ENCODE results near the gene SNX19. TPM values are rescaled to one million over a fixed set of nuclear protein-coding genes. Genes with fewer than 3 reads are reported as not detected.
A peak's percentile ranks its signal among the peaks of the same experiment; 100 is the strongest.

The SNX19 gene
- total RNA-seq, 1 experiment from 2014 or later = 34.4 TPM

DNA sequence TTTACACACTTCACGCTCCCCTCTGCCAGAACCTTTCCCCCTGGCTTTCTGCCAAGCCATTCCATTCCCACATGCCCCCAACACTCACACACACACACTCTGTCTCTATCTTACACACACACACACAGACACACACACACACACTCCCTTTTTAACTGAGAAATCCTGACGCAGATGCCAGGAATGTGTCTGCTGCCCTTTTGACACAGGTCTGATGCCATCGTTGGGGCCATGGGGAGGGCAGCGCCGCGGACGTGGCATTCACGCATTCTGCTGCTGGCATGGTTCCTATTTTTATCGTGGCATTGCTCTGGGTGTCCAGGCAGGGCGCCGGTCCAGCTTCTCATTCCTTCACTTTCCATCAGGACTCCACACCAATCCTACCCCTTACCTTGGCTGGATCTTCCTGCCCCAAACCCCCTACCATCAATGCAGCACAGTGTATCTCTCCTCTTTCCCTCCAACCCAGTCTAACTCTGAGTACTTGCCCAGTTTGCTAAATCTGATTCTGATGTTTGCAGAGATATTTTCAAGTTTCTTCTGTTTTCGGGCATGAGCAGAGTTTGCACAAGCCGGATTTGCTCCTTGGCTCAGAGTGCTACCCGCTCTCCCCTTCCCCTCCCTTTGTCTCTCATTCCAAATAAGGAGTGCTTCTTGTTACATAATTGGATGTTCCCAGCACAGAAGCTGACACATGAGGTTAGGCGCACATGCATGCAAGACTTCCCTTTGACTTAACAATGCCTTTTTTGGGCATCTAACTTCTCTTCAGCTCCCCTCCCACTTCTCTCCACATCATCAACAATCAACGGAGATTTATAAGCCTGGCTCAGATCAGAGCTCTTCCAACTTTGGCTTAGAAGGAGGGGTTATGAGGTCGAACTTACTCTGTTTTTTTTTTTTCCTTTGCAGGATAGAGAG is 18.8 kb downstream of the SNX19 start:
- no peaks in the 10 kb centered on the region for H3K79me1 ChIP-seq (ENCODE audit: insufficient read depth, low read depth, low read length, poor library complexity, severe bottlenecking)
- H4K20me1 ChIP-seq (ENCODE audit: control insufficient read depth, insufficient read depth, insufficient read length) = no peaks in the 10 kb centered on the region
- no peak overlapping the region for H2BK20ac ChIP-seq (ENCODE audit: low read depth, low read length, poor library complexity, severe bottlenecking)
- H2AFZ ChIP-seq (ENCODE audit: low read length) = no peak overlapping the region
- H3K4ac ChIP-seq (ENCODE audit: low read depth, low read length) = no peak overlapping the region
- Mint-ChIP-seq H3K27me3 (ENCODE audit: low read depth) (no peaks in the 10 kb centered on the region), H3K36me3 (ENCODE audit: insufficient read depth in 1 of 3, low read depth in 3 of 3) (peaks cover 13 to 71% (median 48%) of the 10 kb centered on the region in 3 experiments; a peak in 6 of 7 replicates), H3K4me3 (no peak overlapping the region), H3K27ac (peak overlapping the region in 1 of 3 experiments; percentile 74; a peak in 3 of 7 replicates), H3K4me1 (peaks cover 14 to 17% of the 10 kb centered on the region in 2 experiments), H3K9me3 (no peaks in the 10 kb centered on the region)
- no peak overlapping the region for H3K18ac ChIP-seq (ENCODE audit: insufficient read length, low read depth, low read length)
- TF ChIP-seq, protein P1, sequence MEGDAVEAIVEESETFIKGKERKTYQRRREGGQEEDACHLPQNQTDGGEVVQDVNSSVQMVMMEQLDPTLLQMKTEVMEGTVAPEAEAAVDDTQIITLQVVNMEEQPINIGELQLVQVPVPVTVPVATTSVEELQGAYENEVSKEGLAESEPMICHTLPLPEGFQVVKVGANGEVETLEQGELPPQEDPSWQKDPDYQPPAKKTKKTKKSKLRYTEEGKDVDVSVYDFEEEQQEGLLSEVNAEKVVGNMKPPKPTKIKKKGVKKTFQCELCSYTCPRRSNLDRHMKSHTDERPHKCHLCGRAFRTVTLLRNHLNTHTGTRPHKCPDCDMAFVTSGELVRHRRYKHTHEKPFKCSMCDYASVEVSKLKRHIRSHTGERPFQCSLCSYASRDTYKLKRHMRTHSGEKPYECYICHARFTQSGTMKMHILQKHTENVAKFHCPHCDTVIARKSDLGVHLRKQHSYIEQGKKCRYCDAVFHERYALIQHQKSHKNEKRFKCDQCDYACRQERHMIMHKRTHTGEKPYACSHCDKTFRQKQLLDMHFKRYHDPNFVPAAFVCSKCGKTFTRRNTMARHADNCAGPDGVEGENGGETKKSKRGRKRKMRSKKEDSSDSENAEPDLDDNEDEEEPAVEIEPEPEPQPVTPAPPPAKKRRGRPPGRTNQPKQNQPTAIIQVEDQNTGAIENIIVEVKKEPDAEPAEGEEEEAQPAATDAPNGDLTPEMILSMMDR (conservative IDR thresholded peaks at IDR 0.05) = no peak
- H3K56ac ChIP-seq (ENCODE audit: insufficient read length, low read depth, low read length) = no peak overlapping the region
- no peak overlapping the region for H3T11ph ChIP-seq (ENCODE audit: low read length)
- DNase-seq = no peak
- H4K5ac ChIP-seq (ENCODE audit: insufficient read length, low read depth, low read length) = no peak overlapping the region
- H3K14ac ChIP-seq (ENCODE audit: insufficient read depth, low read length) = no peak overlapping the region
- no peak overlapping the region for H3K9ac ChIP-seq (ENCODE audit: extremely low read depth, insufficient read length, low read length)
- H4K91ac ChIP-seq (ENCODE audit: insufficient read length, low read depth, low read length) = no peak overlapping the region
- no CpG with 5 or more reads among the region's 17 CpGs for WGBS (ENCODE audit: extremely low coverage, insufficient read length, low lambda C conversion rate)
- no peak overlapping the region for H2AK5ac ChIP-seq (ENCODE audit: insufficient read length, low read length)
- H2BK12ac ChIP-seq (ENCODE audit: insufficient read length, low read depth, low read length) = no peak overlapping the region
- no peaks in the 10 kb centered on the region for H3K27me3 ChIP-seq (ENCODE audit: insufficient read depth, low read length)
- H3K23me2 ChIP-seq (ENCODE audit: insufficient read length, low read depth, low read length, poor library complexity, severe bottlenecking) = no peaks in the 10 kb centered on the region
- no peak overlapping the region for H3K23ac ChIP-seq (ENCODE audit: insufficient read length, low read depth, low read length)
- no peak overlapping the region for H2BK5ac ChIP-seq (ENCODE audit: insufficient read length, low read length)
- no peaks in the 10 kb centered on the region for H3K4me1 ChIP-seq (ENCODE audit: insufficient read depth, low read length)
- no peaks in the 10 kb centered on the region for H3K79me2 ChIP-seq (ENCODE audit: insufficient read depth, low read length)
- H3K9me3 ChIP-seq (ENCODE audit: control insufficient read depth, low read depth, low read length) = no peaks in the 10 kb centered on the region
- no peak overlapping the region for H3K4me2 ChIP-seq (ENCODE audit: insufficient read depth, insufficient read length, low read length)
- H3K27ac ChIP-seq (ENCODE audit: insufficient read length, low read depth, low read length) = no peak overlapping the region
- no peak overlapping the region for H2BK15ac ChIP-seq (ENCODE audit: low read depth, low read length)
- H4K8ac ChIP-seq (replicated peaks; ENCODE audit: insufficient read length, low read depth, low read length) = no peak overlapping the region
- no peak overlapping the region for H2BK120ac ChIP-seq (ENCODE audit: low read depth, low read length, poor library complexity, severe bottlenecking)

Measured in H9 (cell line).